WTC11 (cell line): ENCODE data around the gene TAF3. TPM values are rescaled to one million over a fixed set of nuclear protein-coding genes. Genes with fewer than 3 reads are reported as not detected.

ENCODE experiments used
- ATAC-seq: fragments of 200-7000 bp; cut with Tn5 transposase; 2 replicates; pipeline ENCODE4 v1.10.0; 2021; ENCODE audit warnings: mild to moderate bottlenecking, moderate library complexity
- CTCF ChIA-PET: fragments of 300-600 bp; sonication (Branson Sonifier 250); formaldehyde crosslinking; loops from one replicate; lab custom pipeline; 2021; ENCODE audit warnings: antibody characterized with exemption; lab: Charles Lee
- POLR2A ChIA-PET: fragments of 350-600 bp; sonication (Branson Sonifier 250); formaldehyde crosslinking; loops from one replicate; lab custom pipeline; 2021; ENCODE audit warnings: antibody characterized with exemption; lab: Charles Lee
- DNase-seq: peaks from one replicate; pipeline ENCODE4 v3.0.0; 2021; ENCODE audit warnings: low spot score
- H3K27ac Mint-ChIP-seq: 2 replicates; pipeline ENCODE4 v1.8.0; 2021; ENCODE audit warnings: mixed read lengths
- H3K27me3 Mint-ChIP-seq: 2 replicates; pipeline ENCODE4 v1.8.0; 2021; ENCODE audit warnings: low read depth, mild to moderate bottlenecking, moderate library complexity, mixed read lengths
- H3K36me3 Mint-ChIP-seq: 2 replicates; pipeline ENCODE4 v1.8.0; 2021; ENCODE audit warnings: mixed read lengths
- H3K4me1 Mint-ChIP-seq: 2 replicates; pipeline ENCODE4 v1.8.0; 2022; ENCODE audit warnings: mixed read lengths
- H3K4me3 Mint-ChIP-seq: 2 replicates; pipeline ENCODE4 v1.8.0; 2021; ENCODE audit warnings: mild to moderate bottlenecking, moderate library complexity, mixed read lengths
- H3K9me3 Mint-ChIP-seq: 2 replicates; pipeline ENCODE4 v1.8.0; 2021; ENCODE audit warnings: mixed read lengths
- FOXJ3 ChIP-seq: sonication (generic); formaldehyde crosslinking; IDR thresholded peaks from 2 replicates; pipeline ENCODE4 v1.9.0; 2021; ENCODE audit warnings: missing genetic modification reagents, mild to moderate bottlenecking, borderline replicate concordance
- GABPB1 ChIP-seq: sonication (generic); formaldehyde crosslinking; IDR thresholded peaks from 2 replicates; pipeline ENCODE4 v1.8.1; 2023; ENCODE audit warnings: mild to moderate bottlenecking, missing genetic modification reagents
- HMGA2 ChIP-seq: fragments of 250-450 bp; sonication (Bioruptor Pico); IDR thresholded peaks from 2 replicates; pipeline ENCODE4 v1.4.0; 2021; ENCODE audit warnings: mild to moderate bottlenecking, moderate library complexity
- JAZF1 ChIP-seq: fragments of 250-450 bp; sonication (Bioruptor Pico); IDR thresholded peaks from 2 replicates; pipeline ENCODE4 v1.9.0; 2021; ENCODE audit warnings: moderate library complexity, mild to moderate bottlenecking, inconsistent platforms
- MXD4 ChIP-seq: fragments of 250-450 bp; sonication (Bioruptor Pico); IDR thresholded peaks from 2 replicates; pipeline ENCODE4 v1.8.0; 2021; ENCODE audit warnings: mild to moderate bottlenecking, moderate library complexity, borderline replicate concordance
- NFYB ChIP-seq: sonication (generic); formaldehyde crosslinking; conservative IDR thresholded peaks from 2 replicates; pipeline ENCODE4 v1.8.0; 2022; ENCODE audit warnings: low read depth, missing genetic modification reagents
- SMAD4 ChIP-seq: sonication (generic); formaldehyde crosslinking; IDR thresholded peaks from 2 replicates; pipeline ENCODE4 v1.8.0; 2022; ENCODE audit warnings: mild to moderate bottlenecking, missing genetic modification reagents
- TCF7 ChIP-seq: sonication (generic); formaldehyde crosslinking; IDR thresholded peaks from 2 replicates; pipeline ENCODE4 v1.8.0; 2022; ENCODE audit warnings: mild to moderate bottlenecking, low read depth, missing genetic modification reagents, moderate library complexity
- ZNF219 ChIP-seq: sonication (generic); formaldehyde crosslinking; IDR thresholded peaks from 2 replicates; pipeline ENCODE4 v1.8.0; 2023; ENCODE audit warnings: missing genetic modification reagents, mild to moderate bottlenecking, borderline replicate concordance
- ZNF423 ChIP-seq: fragments of 250-450 bp; sonication (Bioruptor Pico); IDR thresholded peaks from 2 replicates; pipeline ENCODE4 v2.1.2; 2022; ENCODE audit warnings: mild to moderate bottlenecking, moderate library complexity
- total RNA-seq: library from RNA; stranded (reverse); gene quantifications from 3 replicates; pipeline ENCODE4 v1.2.3, GENCODE V29; 2021
- TF ChIP-seq, protein P1 (sequence below): sonication (generic); formaldehyde crosslinking; IDR thresholded peaks from 2 replicates; pipeline ENCODE4 v1.8.0; 2022; ENCODE audit warnings: missing genetic modification reagents
- TF ChIP-seq, protein P2 (sequence below): sonication (generic); formaldehyde crosslinking; IDR thresholded peaks from 2 replicates; pipeline ENCODE4 v1.8.1; 2023; ENCODE audit warnings: mild to moderate bottlenecking, moderate library complexity, missing genetic modification reagents
- TF ChIP-seq, protein P3 (sequence below): sonication (generic); formaldehyde crosslinking; IDR thresholded peaks from 2 replicates; pipeline ENCODE4 v1.8.1; 2022; ENCODE audit warnings: low read depth, mild to moderate bottlenecking, moderate library complexity, missing genetic modification reagents, borderline replicate concordance
- TF ChIP-seq, protein P4 (sequence below): sonication (generic); formaldehyde crosslinking; IDR thresholded peaks from 2 replicates; pipeline ENCODE4 v1.8.0; 2022; ENCODE audit warnings: mild to moderate bottlenecking, missing genetic modification reagents
- TF ChIP-seq, protein P5 (sequence below): sonication (generic); formaldehyde crosslinking; IDR thresholded peaks from 2 replicates; pipeline ENCODE4 v1.8.1; 2023; ENCODE audit warnings: mild to moderate bottlenecking, missing genetic modification reagents, moderate library complexity
- TF ChIP-seq, protein P6 (sequence below): sonication (generic); formaldehyde crosslinking; IDR thresholded peaks from 2 replicates; pipeline ENCODE4 v1.8.0; 2022; ENCODE audit warnings: mild to moderate bottlenecking, missing genetic modification reagents
- TF ChIP-seq, protein P7 (sequence below): fragments of 250-450 bp; sonication (Bioruptor Pico); IDR thresholded peaks from 2 replicates; pipeline ENCODE4 v1.9.0; 2021; ENCODE audit warnings: moderate library complexity, mild to moderate bottlenecking, inconsistent platforms, borderline replicate concordance

The TAF3 gene
- total RNA-seq, 1 experiment from 2014 or later: 8.9 TPM

DNA sequence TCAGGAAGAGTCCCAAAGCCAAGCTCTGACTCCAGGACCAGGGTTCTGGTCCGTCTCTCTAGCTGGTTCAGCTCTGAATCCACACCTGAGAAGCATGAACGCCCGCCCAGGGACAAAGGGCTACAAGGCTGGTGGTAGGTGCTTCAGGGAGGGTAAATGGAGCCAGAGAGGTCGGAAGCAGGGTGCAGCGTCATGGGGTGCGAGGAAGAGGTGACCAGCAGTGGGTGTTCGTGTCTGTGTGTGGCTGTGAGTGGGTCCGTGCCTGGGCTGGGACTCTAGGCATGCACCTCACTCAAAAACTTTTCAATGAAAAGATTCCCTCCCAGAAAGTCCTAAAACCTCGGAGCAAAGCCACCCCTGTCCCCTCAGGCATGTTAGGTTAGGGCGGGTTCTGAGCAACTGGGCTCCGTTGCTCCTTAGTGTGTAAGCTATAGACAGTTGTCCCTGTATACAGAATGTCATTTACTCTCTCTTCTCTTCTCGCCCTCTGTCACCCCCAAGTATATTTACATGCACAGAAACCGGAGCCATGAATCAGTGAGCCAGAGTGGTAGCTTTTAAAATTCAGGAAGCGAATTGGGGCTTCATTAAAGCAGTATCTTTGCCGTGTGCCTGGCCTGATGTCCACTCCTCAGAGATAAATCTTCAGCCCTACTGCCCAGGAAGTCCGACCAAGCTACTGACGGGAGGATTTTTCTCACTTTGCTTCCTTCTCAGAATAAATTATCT, 223.9 kb downstream of the TAF3 start (continued):
- TF ChIP-seq, protein P1, sequence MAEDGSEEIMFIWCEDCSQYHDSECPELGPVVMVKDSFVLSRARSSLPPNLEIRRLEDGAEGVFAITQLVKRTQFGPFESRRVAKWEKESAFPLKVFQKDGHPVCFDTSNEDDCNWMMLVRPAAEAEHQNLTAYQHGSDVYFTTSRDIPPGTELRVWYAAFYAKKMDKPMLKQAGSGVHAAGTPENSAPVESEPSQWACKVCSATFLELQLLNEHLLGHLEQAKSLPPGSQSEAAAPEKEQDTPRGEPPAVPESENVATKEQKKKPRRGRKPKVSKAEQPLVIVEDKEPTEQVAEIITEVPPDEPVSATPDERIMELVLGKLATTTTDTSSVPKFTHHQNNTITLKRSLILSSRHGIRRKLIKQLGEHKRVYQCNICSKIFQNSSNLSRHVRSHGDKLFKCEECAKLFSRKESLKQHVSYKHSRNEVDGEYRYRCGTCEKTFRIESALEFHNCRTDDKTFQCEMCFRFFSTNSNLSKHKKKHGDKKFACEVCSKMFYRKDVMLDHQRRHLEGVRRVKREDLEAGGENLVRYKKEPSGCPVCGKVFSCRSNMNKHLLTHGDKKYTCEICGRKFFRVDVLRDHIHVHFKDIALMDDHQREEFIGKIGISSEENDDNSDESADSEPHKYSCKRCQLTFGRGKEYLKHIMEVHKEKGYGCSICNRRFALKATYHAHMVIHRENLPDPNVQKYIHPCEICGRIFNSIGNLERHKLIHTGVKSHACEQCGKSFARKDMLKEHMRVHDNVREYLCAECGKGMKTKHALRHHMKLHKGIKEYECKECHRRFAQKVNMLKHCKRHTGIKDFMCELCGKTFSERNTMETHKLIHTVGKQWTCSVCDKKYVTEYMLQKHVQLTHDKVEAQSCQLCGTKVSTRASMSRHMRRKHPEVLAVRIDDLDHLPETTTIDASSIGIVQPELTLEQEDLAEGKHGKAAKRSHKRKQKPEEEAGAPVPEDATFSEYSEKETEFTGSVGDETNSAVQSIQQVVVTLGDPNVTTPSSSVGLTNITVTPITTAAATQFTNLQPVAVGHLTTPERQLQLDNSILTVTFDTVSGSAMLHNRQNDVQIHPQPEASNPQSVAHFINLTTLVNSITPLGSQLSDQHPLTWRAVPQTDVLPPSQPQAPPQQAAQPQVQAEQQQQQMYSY (CRISPR knock-in tag): no peak
- no peak for TF ChIP-seq ZNF219 (CRISPR knock-in tag)
- TF ChIP-seq, protein P2, sequence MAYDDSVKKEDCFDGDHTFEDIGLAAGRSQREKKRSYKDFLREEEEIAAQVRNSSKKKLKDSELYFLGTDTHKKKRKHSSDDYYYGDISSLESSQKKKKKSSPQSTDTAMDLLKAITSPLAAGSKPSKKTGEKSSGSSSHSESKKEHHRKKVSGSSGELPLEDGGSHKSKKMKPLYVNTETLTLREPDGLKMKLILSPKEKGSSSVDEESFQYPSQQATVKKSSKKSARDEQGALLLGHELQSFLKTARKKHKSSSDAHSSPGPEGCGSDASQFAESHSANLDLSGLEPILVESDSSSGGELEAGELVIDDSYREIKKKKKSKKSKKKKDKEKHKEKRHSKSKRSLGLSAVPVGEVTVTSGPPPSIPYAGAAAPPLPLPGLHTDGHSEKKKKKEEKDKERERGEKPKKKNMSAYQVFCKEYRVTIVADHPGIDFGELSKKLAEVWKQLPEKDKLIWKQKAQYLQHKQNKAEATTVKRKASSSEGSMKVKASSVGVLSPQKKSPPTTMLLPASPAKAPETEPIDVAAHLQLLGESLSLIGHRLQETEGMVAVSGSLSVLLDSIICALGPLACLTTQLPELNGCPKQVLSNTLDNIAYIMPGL (CRISPR knock-in tag): no peak
- TF ChIP-seq, protein P3, sequence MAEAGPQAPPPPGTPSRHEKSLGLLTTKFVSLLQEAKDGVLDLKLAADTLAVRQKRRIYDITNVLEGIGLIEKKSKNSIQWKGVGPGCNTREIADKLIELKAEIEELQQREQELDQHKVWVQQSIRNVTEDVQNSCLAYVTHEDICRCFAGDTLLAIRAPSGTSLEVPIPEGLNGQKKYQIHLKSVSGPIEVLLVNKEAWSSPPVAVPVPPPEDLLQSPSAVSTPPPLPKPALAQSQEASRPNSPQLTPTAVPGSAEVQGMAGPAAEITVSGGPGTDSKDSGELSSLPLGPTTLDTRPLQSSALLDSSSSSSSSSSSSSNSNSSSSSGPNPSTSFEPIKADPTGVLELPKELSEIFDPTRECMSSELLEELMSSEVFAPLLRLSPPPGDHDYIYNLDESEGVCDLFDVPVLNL: no peak

DNA sequence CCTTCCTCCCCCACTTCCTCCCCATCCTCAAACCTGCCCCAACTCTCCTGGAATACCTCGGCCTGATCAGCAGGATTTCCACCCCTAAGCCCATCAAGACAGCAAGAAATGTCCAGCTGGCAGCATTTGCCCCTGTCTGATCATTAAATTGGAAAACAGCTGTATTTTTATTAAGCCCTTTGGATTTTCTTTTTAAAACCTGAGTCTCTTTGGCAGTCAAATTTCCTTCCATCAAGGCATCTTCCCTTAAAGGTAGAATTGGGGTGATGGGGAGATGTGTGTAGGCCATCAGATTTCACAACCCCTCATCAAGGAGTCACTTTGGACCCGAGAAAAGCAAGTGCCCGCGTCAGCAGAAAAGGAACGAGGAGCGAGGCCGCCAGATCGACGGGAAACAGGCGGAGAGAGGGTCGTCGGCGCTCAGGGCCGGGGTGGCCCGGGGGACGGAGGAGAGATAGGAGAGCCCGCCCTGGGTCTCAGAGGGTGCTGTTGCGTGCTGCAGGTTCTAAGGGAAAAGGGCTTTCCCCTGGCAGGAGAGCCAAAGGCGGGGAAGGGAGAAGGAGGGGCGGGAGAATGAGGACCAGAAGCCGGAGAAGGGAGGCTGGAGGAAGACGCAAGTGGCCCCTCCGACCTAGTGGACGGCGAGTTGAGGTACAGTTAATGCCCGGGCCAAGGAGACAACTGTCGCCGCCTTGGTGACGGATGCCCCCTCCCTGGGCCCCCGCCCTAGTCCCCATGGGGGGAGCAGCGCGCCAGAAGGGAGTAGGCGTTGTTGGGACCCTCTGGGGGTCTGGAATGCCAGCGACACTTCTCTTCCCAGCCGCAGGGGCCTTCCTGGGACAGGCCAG, 224.6 kb downstream of the TAF3 start:
- peaks cover 76% of the 10 kb centered on the region for H3K4me1 Mint-ChIP-seq
- H3K9me3 Mint-ChIP-seq: no peaks in the 10 kb centered on the region
- peaks cover 100% of the 10 kb centered on the region for H3K27me3 Mint-ChIP-seq
- H3K36me3 Mint-ChIP-seq: peaks cover 2% of the 10 kb centered on the region; the same call in 1 of the 2 replicates
- TF ChIP-seq SMAD4 (CRISPR knock-in tag): no peak
- TF ChIP-seq HMGA2: no peak
- TF ChIP-seq, protein P4, sequence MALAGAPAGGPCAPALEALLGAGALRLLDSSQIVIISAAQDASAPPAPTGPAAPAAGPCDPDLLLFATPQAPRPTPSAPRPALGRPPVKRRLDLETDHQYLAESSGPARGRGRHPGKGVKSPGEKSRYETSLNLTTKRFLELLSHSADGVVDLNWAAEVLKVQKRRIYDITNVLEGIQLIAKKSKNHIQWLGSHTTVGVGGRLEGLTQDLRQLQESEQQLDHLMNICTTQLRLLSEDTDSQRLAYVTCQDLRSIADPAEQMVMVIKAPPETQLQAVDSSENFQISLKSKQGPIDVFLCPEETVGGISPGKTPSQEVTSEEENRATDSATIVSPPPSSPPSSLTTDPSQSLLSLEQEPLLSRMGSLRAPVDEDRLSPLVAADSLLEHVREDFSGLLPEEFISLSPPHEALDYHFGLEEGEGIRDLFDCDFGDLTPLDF (CRISPR knock-in tag): no peak
- TF ChIP-seq JAZF1 (CRISPR knock-in tag): no peak
- TF ChIP-seq, protein P5, sequence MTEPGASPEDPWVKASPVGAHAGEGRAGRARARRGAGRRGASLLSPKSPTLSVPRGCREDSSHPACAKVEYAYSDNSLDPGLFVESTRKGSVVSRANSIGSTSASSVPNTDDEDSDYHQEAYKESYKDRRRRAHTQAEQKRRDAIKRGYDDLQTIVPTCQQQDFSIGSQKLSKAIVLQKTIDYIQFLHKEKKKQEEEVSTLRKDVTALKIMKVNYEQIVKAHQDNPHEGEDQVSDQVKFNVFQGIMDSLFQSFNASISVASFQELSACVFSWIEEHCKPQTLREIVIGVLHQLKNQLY: no peak
- TF ChIP-seq, protein P6, sequence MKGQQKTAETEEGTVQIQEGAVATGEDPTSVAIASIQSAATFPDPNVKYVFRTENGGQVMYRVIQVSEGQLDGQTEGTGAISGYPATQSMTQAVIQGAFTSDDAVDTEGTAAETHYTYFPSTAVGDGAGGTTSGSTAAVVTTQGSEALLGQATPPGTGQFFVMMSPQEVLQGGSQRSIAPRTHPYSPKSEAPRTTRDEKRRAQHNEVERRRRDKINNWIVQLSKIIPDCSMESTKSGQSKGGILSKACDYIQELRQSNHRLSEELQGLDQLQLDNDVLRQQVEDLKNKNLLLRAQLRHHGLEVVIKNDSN (CRISPR knock-in tag): no peak
- TF ChIP-seq NFYB (CRISPR knock-in tag): no peak
- TF ChIP-seq TCF7 (CRISPR knock-in tag): no peak
- TF ChIP-seq GABPB1 (CRISPR knock-in tag): no peak
- TF ChIP-seq, protein P1 (CRISPR knock-in tag): no peak
- no peak for TF ChIP-seq FOXJ3 (CRISPR knock-in tag)
- no peak for TF ChIP-seq ZNF423 (CRISPR knock-in tag)
- no peak for TF ChIP-seq MXD4 (CRISPR knock-in tag)
- TF ChIP-seq, protein P7, sequence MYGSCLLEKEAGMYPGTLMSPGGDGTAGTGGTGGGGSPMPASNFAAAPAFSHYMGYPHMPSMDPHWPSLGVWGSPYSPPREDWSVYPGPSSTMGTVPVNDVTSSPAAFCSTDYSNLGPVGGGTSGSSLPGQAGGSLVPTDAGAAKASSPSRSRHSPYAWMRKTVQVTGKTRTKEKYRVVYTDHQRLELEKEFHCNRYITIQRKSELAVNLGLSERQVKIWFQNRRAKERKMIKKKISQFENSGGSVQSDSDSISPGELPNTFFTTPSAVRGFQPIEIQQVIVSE: no peak
- TF ChIP-seq, all 79 proteins: peak for 0
- Mint-ChIP-seq H3K4me3 (peak overlapping the region; percentile 52), H3K27ac (no peak overlapping the region)
- ATAC-seq: peak; percentile 5; the same call in 1 of the 2 replicates
- POLR2A ChIA-PET: interaction anchor here (1.0 kb wide), 1 partner anchor 8 kb away, joined by 5 read pairs; no protein-coding TSS in a partner anchor
- DNase-seq: no peak
- CTCF ChIA-PET: interaction anchor here (0.8 kb wide), 1 partner anchor 171 kb away, joined by 4 read pairs; no protein-coding TSS in a partner anchor
